Caco-2 (cell line): ENCODE results near the gene OSBPL6. TPM values are rescaled to one million over a fixed set of nuclear protein-coding genes. Genes with fewer than 3 reads are reported as not detected.

Experiments used
- BruUV-seq: library from RNA; stranded (reverse); fragments of 400-500 nt; replicated peaks from 2 replicates; lab custom pipeline; 2021; lab: Mats Ljungman, UMichigan
- CTCF ChIA-PET: fragments of 300-600 bp; sonication (Branson Sonifier 250); formaldehyde crosslinking; loops from one replicate; lab custom pipeline; 2022; ENCODE audit warnings: antibody characterized with exemption; lab: Charles Lee
- POLR2A ChIA-PET: fragments of 300-600 bp; sonication (Branson Sonifier 250); formaldehyde crosslinking; loops from one replicate; lab custom pipeline; 2022; ENCODE audit warnings: antibody characterized with exemption; lab: Charles Lee
- DNase-seq, 2 experiments: peaks; one replicate each; pipeline versions ENCODE4 v3.0.0 to v3.0.0-alpha.2; 2020 to 2022
- H3K27me3 ChIP-seq: replicated peaks from 2 replicates; pipeline ENCODE4 v1.6.0; 2011; ENCODE audit warnings: low read length; ENCODE audit not compliant: control insufficient read depth, insufficient read depth
- H3K36me3 ChIP-seq: 2 replicates; pipeline ENCODE4 v1.5.1; 2011; ENCODE audit warnings: low read length; ENCODE audit not compliant: control insufficient read depth, insufficient read depth
- H3K4me1 ChIP-seq: fragments of 250-450 bp; sonication (Bioruptor Pico); 2 replicates; pipeline ENCODE4 v1.5.1; 2020; ENCODE audit warnings: mild to moderate bottlenecking
- H3K4me3 ChIP-seq: 2 replicates; pipeline ENCODE4 v1.5.1; 2011; ENCODE audit warnings: low read depth, mild to moderate bottlenecking, control low read depth, low read length
- H3K9me3 ChIP-seq: fragments of 250-450 bp; sonication (Bioruptor Pico); 2 replicates; pipeline ENCODE4 v1.5.1; 2020; ENCODE audit warnings: mild to moderate bottlenecking, moderate library complexity
- H3K27ac Mint-ChIP-seq: one replicate; pipeline ENCODE4 v1.8.0; 2022; ENCODE audit warnings: mixed read lengths; ENCODE audit not compliant: unreplicated experiment
- H3K27me3 Mint-ChIP-seq: one replicate; pipeline ENCODE4 v1.8.0; 2022; ENCODE audit warnings: mixed read lengths; ENCODE audit not compliant: insufficient read depth, unreplicated experiment
- H3K36me3 Mint-ChIP-seq: one replicate; pipeline ENCODE4 v1.8.0; 2022; ENCODE audit warnings: mild to moderate bottlenecking, mixed read lengths; ENCODE audit not compliant: insufficient read depth, unreplicated experiment
- H3K4me1 Mint-ChIP-seq: one replicate; pipeline ENCODE4 v1.8.0; 2022; ENCODE audit warnings: low read depth, mixed read lengths; ENCODE audit not compliant: unreplicated experiment
- H3K4me3 Mint-ChIP-seq: one replicate; pipeline ENCODE4 v1.8.0; 2022; ENCODE audit warnings: mild to moderate bottlenecking, moderate library complexity, mixed read lengths; ENCODE audit not compliant: unreplicated experiment
- H3K9me3 Mint-ChIP-seq: one replicate; pipeline ENCODE4 v1.8.0; 2022; ENCODE audit warnings: mixed read lengths; ENCODE audit not compliant: unreplicated experiment
- CTCF ChIP-seq, 2 experiments: fragments of 200-600 bp in 1 of 2; IDR thresholded peaks; 1 replicate in 1 of 2; 2 replicates in 1 of 2; pipeline versions ENCODE4 v1.5.1 to v1.8.0; 2011 to 2022; ENCODE audit warnings: antibody characterized with exemption in 1 of 2, control low read depth in 1 of 2, inconsistent platforms in 1 of 2, low read depth in 1 of 2, low read length in 1 of 2, mild to moderate bottlenecking in 1 of 2, moderate library complexity in 1 of 2; ENCODE audit not compliant: insufficient read depth in 1 of 2, severe bottlenecking in 1 of 2, unreplicated experiment in 1 of 2
- intact Hi-C: fragments of 100-400 bp; cut with micrococcal nuclease; formaldehyde crosslinking; loops from one replicate; pipeline ENCODE4 v1.10.0; 2022; ENCODE audit not compliant: unreplicated experiment
- total RNA-seq: library from RNA; stranded (reverse); gene quantifications from 2 replicates; pipeline ENCODE4 v1.2.3, GENCODE V29; 2022

The OSBPL6 gene
- total RNA-seq, 1 experiment from 2014 or later = 1.5 TPM

DNA sequence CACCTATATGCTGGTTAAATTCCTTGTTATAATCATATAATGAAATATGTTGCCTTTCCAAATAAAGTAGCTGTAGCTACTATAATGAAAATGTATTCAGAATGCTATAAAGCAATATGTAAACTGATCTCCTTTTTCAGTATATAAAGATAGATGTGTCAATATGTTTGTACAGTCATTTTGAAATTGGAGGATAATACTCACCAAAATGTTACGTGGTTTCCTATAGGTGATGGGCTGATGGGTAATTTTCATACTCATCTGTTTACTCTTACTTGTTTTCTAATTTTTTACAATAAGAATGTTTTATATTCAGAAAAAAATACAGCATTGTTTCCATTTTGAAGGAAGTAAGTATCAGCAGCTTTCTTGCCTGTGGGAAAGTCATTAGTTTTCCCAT, 186.5 kb downstream of the OSBPL6 start:
- no peaks in the 10 kb centered on the region for H3K36me3 ChIP-seq
- peaks cover 9% of the 10 kb centered on the region; the same call in 1 of the 2 replicates for H3K4me1 ChIP-seq
- H3K27me3 ChIP-seq = no peaks in the 10 kb centered on the region
- no peak for DNase-seq
- Mint-ChIP-seq H3K36me3 (no peaks in the 10 kb centered on the region), H3K27me3 (peaks cover 8% of the 10 kb centered on the region), H3K9me3 (no peaks in the 10 kb centered on the region), H3K4me3 (no peak overlapping the region), H3K27ac (no peak overlapping the region), H3K4me1 (peaks cover 14% of the 10 kb centered on the region)
- no TSS peak for BruUV-seq
- CTCF ChIA-PET = no interaction called here
- POLR2A ChIA-PET = no interaction called here
- no peak overlapping the region for H3K4me3 ChIP-seq
- TF ChIP-seq CTCF (IDR thresholded peaks at IDR 0.05; ENCODE audit: insufficient read depth in 1 of 2, low read depth in 1 of 2, low read length in 1 of 2, severe bottlenecking in 1 of 2, unreplicated experiment in 1 of 2) = no peak
- no peaks in the 10 kb centered on the region for H3K9me3 ChIP-seq
- intact Hi-C loops = no loop called here

GRCh38 chr2:178383718-178384117, 189.4 kb downstream of the OSBPL6 start:
- DNase-seq = no peak
- no peak overlapping the region for H3K27ac Mint-ChIP-seq
- H3K4me1 Mint-ChIP-seq = peaks cover 19% of the 10 kb centered on the region
- no peaks in the 10 kb centered on the region for H3K9me3 Mint-ChIP-seq
- no peaks in the 10 kb centered on the region for H3K36me3 ChIP-seq
- no peaks in the 10 kb centered on the region for H3K36me3 Mint-ChIP-seq
- TF ChIP-seq CTCF (IDR thresholded peaks at IDR 0.05; ENCODE audit: insufficient read depth in 1 of 2, low read depth in 1 of 2, low read length in 1 of 2, severe bottlenecking in 1 of 2, unreplicated experiment in 1 of 2) = no peak
- ChIA-PET POLR2A (no interaction called here), CTCF (no interaction called here)
- intact Hi-C loops = no loop called here
- no peaks in the 10 kb centered on the region for H3K9me3 ChIP-seq
- H3K27me3 Mint-ChIP-seq = no peaks in the 10 kb centered on the region
- no peak overlapping the region for H3K4me3 Mint-ChIP-seq
- H3K4me1 ChIP-seq = peaks cover 12% of the 10 kb centered on the region; the same call in 1 of the 2 replicates
- H3K27me3 ChIP-seq = no peaks in the 10 kb centered on the region
- no peak overlapping the region for H3K4me3 ChIP-seq
- no TSS peak for BruUV-seq

DNA sequence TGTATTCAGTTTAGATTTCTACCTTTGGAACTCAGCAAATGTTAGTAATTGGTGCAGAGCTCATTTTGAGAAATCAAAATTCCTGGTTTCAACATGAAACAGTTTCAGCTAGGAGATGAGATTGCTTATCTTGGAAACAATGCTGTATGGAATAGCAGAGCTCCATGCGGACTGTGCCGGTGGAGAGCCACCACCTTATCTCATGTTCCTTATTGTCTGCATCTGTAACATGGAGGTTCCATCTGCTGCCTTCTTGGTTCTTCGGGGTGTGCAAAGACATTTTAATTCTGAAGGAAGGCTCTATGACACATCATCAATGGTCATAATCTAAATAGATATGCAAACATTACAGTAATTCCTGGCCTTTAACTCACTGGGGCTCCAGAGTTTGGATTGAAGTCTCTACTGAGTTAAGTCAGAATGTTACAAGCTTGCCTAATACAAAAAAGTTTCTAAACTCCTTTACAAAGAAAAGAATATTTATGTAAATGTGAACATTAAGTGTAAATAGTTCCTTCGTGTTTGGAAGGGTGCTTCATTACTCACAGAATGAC, 191.4 kb downstream of the OSBPL6 start:
- Histone ChIP-seq H3K36me3 (no peaks in the 10 kb centered on the region), H3K4me1 (peaks cover 12% of the 10 kb centered on the region; the same call in 1 of the 2 replicates), H3K4me3 (no peak overlapping the region), H3K9me3 (no peaks in the 10 kb centered on the region), H3K27me3 (no peaks in the 10 kb centered on the region)
- ChIA-PET POLR2A (no interaction called here), CTCF (no interaction called here)
- Mint-ChIP-seq H3K9me3 (no peaks in the 10 kb centered on the region), H3K36me3 (no peaks in the 10 kb centered on the region), H3K27me3 (no peaks in the 10 kb centered on the region), H3K4me1 (peaks cover 20% of the 10 kb centered on the region), H3K27ac (no peak overlapping the region), H3K4me3 (no peak overlapping the region)
- BruUV-seq = no TSS peak
- TF ChIP-seq CTCF (IDR thresholded peaks at IDR 0.05; ENCODE audit: insufficient read depth in 1 of 2, low read depth in 1 of 2, low read length in 1 of 2, severe bottlenecking in 1 of 2, unreplicated experiment in 1 of 2) = no peak
- no peak for DNase-seq
- intact Hi-C loops = no loop called here
